MV-4-11 (cell line): ENCODE data around the gene ZNF444.
"Not testable (repeated sequence)": the region's sequence is repeated elsewhere in the genome, so short reads cannot be mapped to it uniquely, and the experiment has no call there.

ENCODE experiments used
- DNase-seq: peaks from one replicate; lab custom pipeline; 2025; lab: John Stamatoyannopoulos, UW

ZNF444 gene

GRCh38 chr19:56140583-56141416 is at the start of gene ZNF444:
TSS of gene ZNF444 (plus strand) at chr19:56141287. CDS start at chr19:56146912, 5,625 bp downstream.
- DNase-seq: peak; percentile 100

- DNase-seq: no peak
These were observed 49.1 kb upstream of the ZNF444 start for GRCh38 chr19:56091751-56092546.

GRCh38 chr19:56092685-56093631 is 48.1 kb upstream of the ZNF444 start:
- DNase-seq: no peak

GRCh38 chr19:56094449-56094848 is 46.6 kb upstream of the ZNF444 start:
- DNase-seq: no peak

- no peak for DNase-seq
These were observed 44.4 kb upstream of the ZNF444 start for GRCh38 chr19:56096665-56097064.

GRCh38 chr19:56097306-56097705 is 43.8 kb upstream of the ZNF444 start:
- DNase-seq: no peak

- DNase-seq: no peak
These were observed 43.3 kb upstream of the ZNF444 start for GRCh38 chr19:56097776-56098175.

- not testable (repeated sequence) for DNase-seq
These were observed 42.9 kb upstream of the ZNF444 start for GRCh38 chr19:56098237-56098636.

GRCh38 chr19:56098731-56099568 is 42.1 kb upstream of the ZNF444 start:
- no peak for DNase-seq

GRCh38 chr19:56099638-56100539 is 41.2 kb upstream of the ZNF444 start:
- no peak for DNase-seq

GRCh38 chr19:56101095-56101494 is 40.0 kb upstream of the ZNF444 start:
- no peak for DNase-seq

- no peak for DNase-seq
These were observed 39.1 kb upstream of the ZNF444 start for GRCh38 chr19:56101746-56102535.

GRCh38 chr19:56103027-56103614 is 38.0 kb upstream of the ZNF444 start:
- DNase-seq: no peak

GRCh38 chr19:56104423-56104822 is 36.7 kb upstream of the ZNF444 start:
- no peak for DNase-seq

GRCh38 chr19:56105090-56105701 is 35.9 kb upstream of the ZNF444 start:
- no peak for DNase-seq

GRCh38 chr19:56105831-56106396 is 35.2 kb upstream of the ZNF444 start:
- DNase-seq: not testable (repeated sequence)

- DNase-seq: no peak
These were observed 34.7 kb upstream of the ZNF444 start for GRCh38 chr19:56106397-56106849.

- no peak for DNase-seq
These were observed 34.1 kb upstream of the ZNF444 start for GRCh38 chr19:56106993-56107392.
